ENCODE measurements around the gene FAM237A. TPM values are rescaled to one million over a fixed set of nuclear protein-coding genes. Genes with fewer than 3 reads are reported as not detected.

The FAM237A gene
- total RNA-seq, result not detected in 2 replicates

DNA sequence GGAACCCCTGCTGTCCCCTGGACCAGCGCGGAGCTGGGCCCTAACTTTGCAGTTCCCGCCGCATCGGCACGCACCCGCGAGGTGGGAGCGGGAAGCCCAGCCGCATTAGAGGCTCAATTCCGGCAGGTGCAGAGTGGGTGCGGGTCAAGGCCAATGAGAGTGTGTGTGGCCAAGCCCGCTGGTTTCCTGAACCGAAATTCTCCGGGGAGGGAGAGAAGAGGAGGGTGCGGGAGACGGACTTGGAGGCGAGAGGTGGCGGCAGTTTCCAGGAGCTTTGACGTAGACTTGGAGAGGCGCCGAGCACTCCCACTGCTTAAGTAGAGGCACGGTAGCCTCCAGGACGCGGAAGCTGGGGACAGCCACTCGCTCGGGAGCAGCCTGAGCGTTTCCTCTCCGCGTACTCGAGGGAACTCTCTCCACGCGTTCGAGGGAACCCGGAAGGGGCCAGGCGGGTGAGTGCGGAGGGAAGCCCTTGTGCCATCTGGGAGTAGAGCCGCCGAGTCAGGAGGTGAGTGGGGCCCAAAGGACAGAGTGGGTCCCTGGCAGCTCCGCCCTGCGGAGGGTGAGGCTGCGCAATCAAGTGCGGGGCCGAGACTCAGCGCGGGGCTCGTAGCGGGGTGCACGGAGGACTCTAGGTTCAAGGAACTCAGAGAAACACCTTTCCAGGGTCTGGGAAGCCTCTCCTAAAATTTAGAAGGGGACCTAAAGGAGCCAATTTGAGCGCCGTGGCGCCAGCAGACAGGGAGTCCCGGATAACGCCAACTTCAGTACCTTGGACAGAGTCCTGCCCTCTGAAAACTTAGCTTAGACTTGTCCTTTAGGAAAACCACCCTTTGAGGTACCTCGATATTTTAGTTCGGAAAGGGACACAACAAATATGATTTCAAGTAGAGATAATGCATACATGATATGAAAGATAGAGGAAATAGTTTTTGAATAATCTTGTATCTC is at the start of gene FAM237A:
Gene FAM237A (plus strand): TSS at position 413 of the 951 bp plus-strand sequence. CDS start 1,750 bp downstream, outside the sequence.

Other genes with a start within 250 kb of the FAM237A start
- gene ADAM23, start 199.0 kb upstream of the FAM237A start, total RNA-seq, result 1.1 and 3.2 TPM in 2 replicates
- not detected in 2 replicates for gene DYTN, start 75.9 kb downstream of the FAM237A start, total RNA-seq
- 0.16 and 0.19 TPM in 2 replicates for gene MDH1B, start 122.8 kb downstream of the FAM237A start, total RNA-seq
- gene FASTKD2, start 123.1 kb downstream of the FAM237A start, total RNA-seq, result 21.0 and 55.6 TPM in 2 replicates